ENCODE results near the gene GAST. TPM values are rescaled to one million over a fixed set of nuclear protein-coding genes. Genes with fewer than 3 reads are reported as not detected.

Gene GAST
- total and polyA plus RNA-seq, 2 of the 13 experiments (the other 11 are each of a cell fraction or from before 2014, with no cell fraction given): 0.32 to 0.42 TPM

DNA sequence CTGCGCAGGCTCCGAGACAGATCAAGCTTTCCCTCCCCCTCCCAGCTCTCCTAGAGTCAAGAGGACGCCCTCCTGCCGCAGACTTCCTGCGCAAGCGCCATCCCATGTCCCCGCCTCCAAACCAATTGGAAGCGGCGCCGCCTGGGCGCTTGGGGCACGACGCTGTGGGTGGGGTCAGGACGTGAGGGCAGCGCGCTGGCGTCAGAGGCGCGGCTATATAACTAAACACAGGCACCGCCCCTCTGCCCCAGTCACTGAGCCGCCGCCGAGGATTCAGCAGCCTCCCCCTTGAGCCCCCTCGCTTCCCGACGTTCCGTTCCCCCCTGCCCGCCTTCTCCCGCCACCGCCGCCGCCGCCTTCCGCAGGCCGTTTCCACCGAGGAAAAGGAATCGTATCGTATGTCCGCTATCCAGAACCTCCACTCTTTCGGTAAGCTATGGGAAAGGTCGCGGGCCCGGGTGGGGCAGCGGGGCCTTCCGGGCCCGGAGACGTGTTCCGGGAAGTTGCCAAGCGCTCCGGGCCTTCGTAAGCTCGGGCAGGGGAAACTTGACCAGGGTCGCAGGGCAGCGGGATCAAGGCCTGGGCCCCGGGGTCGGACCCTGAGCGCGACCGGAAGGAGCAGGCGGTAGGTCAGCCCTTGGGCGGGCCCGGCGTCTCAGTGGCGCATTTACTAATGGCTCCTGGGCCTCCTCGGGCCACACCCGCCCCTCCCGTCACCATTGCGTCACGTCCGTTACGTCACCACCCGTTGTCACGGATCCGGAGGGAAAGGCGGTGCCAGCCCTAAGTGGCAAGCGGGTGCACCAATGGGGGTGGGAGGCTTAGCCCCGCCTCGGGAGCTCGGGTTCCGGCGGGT, 23.3 kb upstream of the GAST start, which contains the start of gene EIF1 (continued):
- TF ChIP-seq, protein P1, sequence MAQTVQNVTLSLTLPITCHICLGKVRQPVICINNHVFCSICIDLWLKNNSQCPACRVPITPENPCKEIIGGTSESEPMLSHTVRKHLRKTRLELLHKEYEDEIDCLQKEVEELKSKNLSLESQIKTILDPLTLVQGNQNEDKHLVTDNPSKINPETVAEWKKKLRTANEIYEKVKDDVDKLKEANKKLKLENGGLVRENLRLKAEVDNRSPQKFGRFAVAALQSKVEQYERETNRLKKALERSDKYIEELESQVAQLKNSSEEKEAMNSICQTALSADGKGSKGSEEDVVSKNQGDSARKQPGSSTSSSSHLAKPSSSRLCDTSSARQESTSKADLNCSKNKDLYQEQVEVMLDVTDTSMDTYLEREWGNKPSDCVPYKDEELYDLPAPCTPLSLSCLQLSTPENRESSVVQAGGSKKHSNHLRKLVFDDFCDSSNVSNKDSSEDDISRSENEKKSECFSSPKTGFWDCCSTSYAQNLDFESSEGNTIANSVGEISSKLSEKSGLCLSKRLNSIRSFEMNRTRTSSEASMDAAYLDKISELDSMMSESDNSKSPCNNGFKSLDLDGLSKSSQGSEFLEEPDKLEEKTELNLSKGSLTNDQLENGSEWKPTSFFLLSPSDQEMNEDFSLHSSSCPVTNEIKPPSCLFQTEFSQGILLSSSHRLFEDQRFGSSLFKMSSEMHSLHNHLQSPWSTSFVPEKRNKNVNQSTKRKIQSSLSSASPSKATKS (CRISPR knock-in tag; IDR thresholded peaks at IDR 0.05): peak; percentile 96; the same call in 1 of the 2 replicates
- TF ChIP-seq RAD21 (CRISPR knock-in tag; IDR thresholded peaks at IDR 0.05) (peak; percentile 39; the same call in 1 of the 2 replicates), ZFP36 (IDR thresholded peaks at IDR 0.05; ENCODE audit: borderline replicate concordance, low read depth, low read length, partially characterized antibody) (no peak), SPEN (CRISPR knock-in tag; IDR thresholded peaks at IDR 0.05; ENCODE audit: low read depth) (peak; percentile 96), ZNF841 (CRISPR knock-in tag; IDR thresholded peaks at IDR 0.05; ENCODE audit: borderline replicate concordance) (no peak), RFXAP (CRISPR knock-in tag; IDR thresholded peaks at IDR 0.05; ENCODE audit: borderline replicate concordance) (peak; percentile 89; the same call in 1 of the 2 replicates), PRDM4 (CRISPR knock-in tag; IDR thresholded peaks at IDR 0.05; ENCODE audit: borderline replicate concordance) (0 out of 2 replicates have a peak, but pooled peaks have one; percentile 30), POGZ (CRISPR knock-in tag; IDR thresholded peaks at IDR 0.05) (peak; percentile 79), HNRNPUL1 (IDR thresholded peaks at IDR 0.05; ENCODE audit: low read depth, low read length) (no peak; the same call in 1 of the 2 replicates), SATB2 (CRISPR knock-in tag; IDR thresholded peaks at IDR 0.05) (no peak), ZFP91 (CRISPR knock-in tag; IDR thresholded peaks at IDR 0.05; ENCODE audit: borderline replicate concordance) (peak; percentile 98), LCORL (IDR thresholded peaks at IDR 0.05) (no peak), LCORL (CRISPR knock-in tag; IDR thresholded peaks at IDR 0.05) (peak; percentile 72), ZNF333 (CRISPR knock-in tag; IDR thresholded peaks at IDR 0.05; ENCODE audit: borderline replicate concordance) (peak; percentile 86; the same call in 1 of the 2 replicates), BHLHE40 (IDR thresholded peaks at IDR 0.05; ENCODE audit: low read length) (peak; percentile 63; the same call in 1 of the 2 replicates), PRPF4 (IDR thresholded peaks at IDR 0.05; ENCODE audit: low read depth, low read length, poor library complexity, severe bottlenecking) (no peak), ZNF776 (CRISPR knock-in tag; IDR thresholded peaks at IDR 0.05) (peak; percentile 90), MEIS2 (CRISPR knock-in tag; IDR thresholded peaks at IDR 0.05) (peak; percentile 91; the same call in 1 of the 2 replicates)
- TF ChIP-seq, protein P2, sequence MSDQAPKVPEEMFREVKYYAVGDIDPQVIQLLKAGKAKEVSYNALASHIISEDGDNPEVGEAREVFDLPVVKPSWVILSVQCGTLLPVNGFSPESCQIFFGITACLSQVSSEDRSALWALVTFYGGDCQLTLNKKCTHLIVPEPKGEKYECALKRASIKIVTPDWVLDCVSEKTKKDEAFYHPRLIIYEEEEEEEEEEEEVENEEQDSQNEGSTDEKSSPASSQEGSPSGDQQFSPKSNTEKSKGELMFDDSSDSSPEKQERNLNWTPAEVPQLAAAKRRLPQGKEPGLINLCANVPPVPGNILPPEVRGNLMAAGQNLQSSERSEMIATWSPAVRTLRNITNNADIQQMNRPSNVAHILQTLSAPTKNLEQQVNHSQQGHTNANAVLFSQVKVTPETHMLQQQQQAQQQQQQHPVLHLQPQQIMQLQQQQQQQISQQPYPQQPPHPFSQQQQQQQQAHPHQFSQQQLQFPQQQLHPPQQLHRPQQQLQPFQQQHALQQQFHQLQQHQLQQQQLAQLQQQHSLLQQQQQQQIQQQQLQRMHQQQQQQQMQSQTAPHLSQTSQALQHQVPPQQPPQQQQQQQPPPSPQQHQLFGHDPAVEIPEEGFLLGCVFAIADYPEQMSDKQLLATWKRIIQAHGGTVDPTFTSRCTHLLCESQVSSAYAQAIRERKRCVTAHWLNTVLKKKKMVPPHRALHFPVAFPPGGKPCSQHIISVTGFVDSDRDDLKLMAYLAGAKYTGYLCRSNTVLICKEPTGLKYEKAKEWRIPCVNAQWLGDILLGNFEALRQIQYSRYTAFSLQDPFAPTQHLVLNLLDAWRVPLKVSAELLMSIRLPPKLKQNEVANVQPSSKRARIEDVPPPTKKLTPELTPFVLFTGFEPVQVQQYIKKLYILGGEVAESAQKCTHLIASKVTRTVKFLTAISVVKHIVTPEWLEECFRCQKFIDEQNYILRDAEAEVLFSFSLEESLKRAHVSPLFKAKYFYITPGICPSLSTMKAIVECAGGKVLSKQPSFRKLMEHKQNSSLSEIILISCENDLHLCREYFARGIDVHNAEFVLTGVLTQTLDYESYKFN (CRISPR knock-in tag; conservative IDR thresholded peaks at IDR 0.05): peak; percentile 77

Data from HepG2 (cell line).